Omental fat pad (tissue), 4 donors: ENCODE measurements around the gene EXOSC7. TPM values are rescaled to one million over a fixed set of nuclear protein-coding genes. Genes with fewer than 3 reads are reported as not detected.

ENCODE experiments used
- ATAC-seq: fragments of 150-250 bp; one replicate; pipeline ENCODE4 v1.9.1; 2016; ENCODE audit warnings: mild to moderate bottlenecking, moderate library complexity; ENCODE audit not compliant: low FRiP score
- DNase-seq: peaks from one replicate; pipeline ENCODE4 v3.0.0-alpha.2; 2019; ENCODE audit warnings: low spot score
- total RNA-seq, 4 donors: library from RNA; depleted of rRNA; stranded (reverse); fragments of >200 nt; gene quantifications; one replicate each; pipeline ENCODE4 v1.1.0, GENCODE V29; 2016
- TF ChIP-seq, protein P1 (sequence below), 3 donors: fragments of 450-650 bp; IDR thresholded peaks; one replicate each; pipeline ENCODE4 v1.5.1; 2016 to 2017; ENCODE audit warnings: antibody characterized with exemption in 3 of 3, mild to moderate bottlenecking in 3 of 3, moderate library complexity in 2 of 3

The EXOSC7 gene
- total RNA-seq, 4 donors from 2014 or later: 31.7 to 47.7 (median 39.0) TPM

- TF ChIP-seq, protein P1, sequence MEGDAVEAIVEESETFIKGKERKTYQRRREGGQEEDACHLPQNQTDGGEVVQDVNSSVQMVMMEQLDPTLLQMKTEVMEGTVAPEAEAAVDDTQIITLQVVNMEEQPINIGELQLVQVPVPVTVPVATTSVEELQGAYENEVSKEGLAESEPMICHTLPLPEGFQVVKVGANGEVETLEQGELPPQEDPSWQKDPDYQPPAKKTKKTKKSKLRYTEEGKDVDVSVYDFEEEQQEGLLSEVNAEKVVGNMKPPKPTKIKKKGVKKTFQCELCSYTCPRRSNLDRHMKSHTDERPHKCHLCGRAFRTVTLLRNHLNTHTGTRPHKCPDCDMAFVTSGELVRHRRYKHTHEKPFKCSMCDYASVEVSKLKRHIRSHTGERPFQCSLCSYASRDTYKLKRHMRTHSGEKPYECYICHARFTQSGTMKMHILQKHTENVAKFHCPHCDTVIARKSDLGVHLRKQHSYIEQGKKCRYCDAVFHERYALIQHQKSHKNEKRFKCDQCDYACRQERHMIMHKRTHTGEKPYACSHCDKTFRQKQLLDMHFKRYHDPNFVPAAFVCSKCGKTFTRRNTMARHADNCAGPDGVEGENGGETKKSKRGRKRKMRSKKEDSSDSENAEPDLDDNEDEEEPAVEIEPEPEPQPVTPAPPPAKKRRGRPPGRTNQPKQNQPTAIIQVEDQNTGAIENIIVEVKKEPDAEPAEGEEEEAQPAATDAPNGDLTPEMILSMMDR (IDR thresholded peaks at IDR 0.05): no peak
- ATAC-seq: peak; percentile 43
- no peak for DNase-seq
Observed at GRCh38 chr3:45035441-45036301, 59.6 kb downstream of the EXOSC7 start.

DNA sequence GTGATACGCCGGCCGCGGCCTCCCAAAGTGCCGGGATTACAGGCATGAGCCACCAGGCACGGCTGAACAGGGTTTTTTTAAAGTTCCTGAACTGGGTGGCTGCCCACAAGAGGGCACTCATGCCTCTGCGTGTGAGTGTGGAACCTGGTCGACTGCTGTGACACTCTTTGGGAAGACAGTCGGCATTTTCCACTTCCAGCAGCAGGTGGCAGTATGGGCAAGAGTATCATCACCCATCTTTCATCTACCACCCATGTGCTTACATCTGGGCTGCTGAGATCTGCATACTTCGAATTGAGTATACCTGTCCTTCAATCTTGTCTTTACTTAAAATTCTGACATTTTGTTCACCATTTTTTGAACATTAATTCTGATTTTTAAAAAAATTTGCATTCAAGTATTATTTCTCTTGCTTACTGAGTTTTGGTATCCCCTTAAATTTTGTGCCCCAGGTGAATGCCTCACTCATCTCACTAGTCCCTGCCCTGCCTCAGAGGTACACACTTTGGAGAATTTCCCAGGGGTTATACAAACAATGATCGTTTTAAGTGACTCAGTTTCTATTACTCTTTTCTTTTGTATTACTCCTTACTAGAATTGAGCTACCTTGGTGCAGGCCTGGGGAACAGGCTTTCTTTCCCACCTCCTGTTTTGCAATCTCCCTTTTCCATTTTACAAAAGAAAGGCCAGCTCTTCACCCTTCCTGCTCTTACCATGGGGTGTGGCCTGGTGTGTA lies 61.8 kb downstream of the EXOSC7 start:
- DNase-seq (peak; percentile 98), ATAC-seq (peak; percentile 83)
- TF ChIP-seq, protein P1 (IDR thresholded peaks at IDR 0.05): peak in 2 of 3 donors; percentile 50 to 94

DNA sequence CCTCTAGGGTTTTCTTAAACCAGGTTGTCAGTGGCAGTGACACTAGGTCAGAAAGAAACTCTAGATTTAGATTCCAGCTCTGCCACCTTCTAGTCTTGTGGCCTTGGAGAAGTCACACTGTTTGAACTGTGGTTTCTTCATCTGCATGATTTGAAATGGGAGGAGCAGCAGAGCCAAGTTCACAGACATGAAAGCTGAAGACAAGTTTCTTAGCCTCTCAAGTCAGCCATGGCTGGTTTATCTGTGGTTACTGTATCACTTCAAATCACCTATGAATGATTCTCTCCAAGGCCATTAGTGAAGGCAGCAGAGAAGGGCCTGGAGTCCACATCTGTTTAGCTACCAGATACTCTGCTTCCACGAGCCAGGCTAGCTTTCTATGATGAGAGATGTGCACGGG lies 65.6 kb downstream of the EXOSC7 start:
- DNase-seq (no peak), ATAC-seq (no peak)
- TF ChIP-seq, protein P1 (IDR thresholded peaks at IDR 0.05): no peak

- TF ChIP-seq, protein P1 (IDR thresholded peaks at IDR 0.05): no peak
- no peak for ATAC-seq
- DNase-seq: no peak
Observed at GRCh38 chr3:45042162-45042561, 66.1 kb downstream of the EXOSC7 start.

GRCh38 chr3:45043728-45044299 lies 67.8 kb downstream of the EXOSC7 start:
- ATAC-seq (no peak), DNase-seq (no peak)
- TF ChIP-seq, protein P1 (IDR thresholded peaks at IDR 0.05): no peak

GRCh38 chr3:45048244-45048643 lies 72.2 kb downstream of the EXOSC7 start:
- ATAC-seq (peak; percentile 62), DNase-seq (no peak)
- TF ChIP-seq, protein P1 (IDR thresholded peaks at IDR 0.05): no peak
